GM19328 (cell line): ENCODE results near the gene HELZ.
"Not testable (repeated sequence)": the region's sequence is repeated elsewhere in the genome, so short reads cannot be mapped to it uniquely, and the experiment has no call there.

ENCODE experiments used
- ATAC-seq: cut with Tn5 transposase; IDR thresholded peaks from one replicate; pipeline ENCODE4 v1.9.1; 2021; ENCODE audit warnings: mild to moderate bottlenecking, moderate library complexity; ENCODE audit not compliant: unreplicated experiment

Gene HELZ

DNA sequence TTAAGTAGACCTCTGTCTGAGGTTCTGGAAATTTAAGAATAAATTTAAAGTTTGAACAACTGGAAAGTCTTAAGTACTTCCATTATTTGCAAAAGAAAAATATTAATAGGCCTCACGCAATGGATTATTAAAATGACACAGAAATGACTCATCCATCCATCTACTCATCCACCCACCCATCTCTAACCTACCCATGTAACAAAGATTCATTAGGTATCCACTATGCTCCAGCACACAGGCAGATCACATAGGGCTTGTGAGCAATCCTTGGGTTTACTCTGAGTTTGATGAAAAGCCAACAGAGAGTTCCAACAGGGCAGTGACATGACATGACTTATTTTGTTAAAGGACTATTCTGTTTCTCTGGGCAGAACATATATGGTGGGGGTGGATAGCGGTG lies 93.3 kb downstream of the HELZ start:
- no peak for ATAC-seq

GRCh38 chr17:67150826-67151225 lies 94.2 kb downstream of the HELZ start:
- no peak for ATAC-seq

- ATAC-seq = no peak
Measured at GRCh38 chr17:67148352-67148751, 96.6 kb downstream of the HELZ start.

DNA sequence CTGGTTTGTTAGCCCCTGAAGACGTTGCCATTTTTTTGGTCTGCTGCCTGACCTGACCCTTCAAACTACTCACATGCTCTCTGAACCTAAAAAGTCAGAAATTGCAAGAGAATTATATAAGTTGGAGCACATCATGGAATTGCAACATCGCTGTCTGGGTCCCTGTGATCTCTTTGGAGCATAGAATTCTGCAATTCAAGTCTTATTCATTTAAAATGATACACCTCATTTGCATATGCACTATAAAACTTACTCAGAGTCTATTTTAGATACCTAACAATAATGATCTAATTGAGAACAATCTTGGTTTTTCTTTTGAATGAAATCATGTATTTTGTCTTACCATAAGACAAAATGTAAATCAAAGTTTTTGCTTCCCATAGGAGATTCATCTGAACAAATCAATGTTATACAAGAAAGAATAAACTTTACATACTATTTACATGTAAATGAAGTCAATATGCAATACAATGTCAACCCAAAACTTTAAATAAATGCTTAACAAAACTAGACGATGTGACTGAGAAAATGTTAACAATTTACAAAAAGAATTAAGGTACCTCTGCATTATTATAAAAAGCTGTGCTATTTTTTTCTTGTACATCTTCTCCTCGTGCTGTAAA lies 99.7 kb downstream of the HELZ start:
- ATAC-seq = no peak

GRCh38 chr17:67143318-67143717 lies 101.7 kb downstream of the HELZ start:
- ATAC-seq = no peak

DNA sequence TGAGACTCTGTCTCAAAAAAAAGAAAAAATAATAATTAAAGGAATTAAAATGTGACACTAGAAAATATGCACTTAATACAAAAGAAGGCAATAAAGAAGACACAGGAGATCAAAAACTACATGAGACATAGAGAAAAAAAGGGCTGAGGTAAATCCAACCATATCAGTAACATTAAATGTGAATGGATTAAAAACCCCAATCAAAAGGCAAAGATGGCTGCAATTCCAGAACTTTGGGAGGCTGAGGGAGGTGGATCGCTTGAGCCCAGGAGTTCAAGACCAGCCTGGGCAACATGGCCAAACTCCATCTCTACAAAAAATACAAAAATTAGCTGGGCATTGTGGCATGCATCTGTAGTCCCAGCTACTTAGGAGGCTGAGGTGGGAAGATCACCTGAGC lies 103.0 kb downstream of the HELZ start:
- not testable (repeated sequence) for ATAC-seq

DNA sequence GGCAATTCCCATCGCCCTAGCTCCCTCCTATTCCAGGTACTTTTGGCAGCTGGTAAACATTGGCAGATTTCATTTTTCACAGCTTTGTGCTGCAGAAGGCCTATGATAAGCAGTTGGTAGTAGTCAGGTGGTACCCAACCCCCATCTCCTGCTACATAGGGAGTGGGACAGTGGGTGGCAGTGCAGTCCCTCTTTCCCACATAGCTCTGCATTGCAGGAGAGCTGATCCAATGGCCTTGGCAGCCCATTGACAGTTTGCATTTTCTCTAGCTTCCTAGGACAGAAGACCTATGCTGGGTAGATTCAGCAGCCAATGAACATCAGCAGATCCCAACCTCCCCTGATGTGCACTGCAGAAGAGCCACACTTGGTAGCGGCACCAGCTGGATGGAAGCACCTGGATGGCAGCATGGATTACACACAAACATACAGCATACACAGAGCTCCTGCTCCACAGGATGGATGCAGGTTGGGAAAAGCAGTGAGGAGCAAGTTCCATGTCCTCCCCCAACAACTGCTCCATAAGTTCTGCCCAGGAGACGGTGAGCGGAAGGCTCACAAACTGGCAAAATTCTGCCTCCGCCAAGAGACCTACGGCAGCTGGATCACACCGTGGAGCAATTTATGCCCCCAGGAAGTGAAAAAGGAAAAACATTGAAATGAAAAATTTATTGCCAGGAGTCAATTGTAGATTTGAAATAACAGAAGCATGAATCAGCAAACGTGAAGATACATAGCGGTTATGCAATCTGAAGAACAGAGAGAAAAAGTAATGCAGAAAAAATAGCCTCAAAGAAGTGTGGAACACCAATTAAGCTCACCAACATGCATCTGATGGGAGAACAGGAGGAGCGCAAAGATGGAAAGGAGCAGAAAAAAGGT lies 105.0 kb downstream of the HELZ start:
- no peak for ATAC-seq

- no peak for ATAC-seq
Measured at GRCh38 chr17:67139289-67139688, 105.7 kb downstream of the HELZ start.

DNA sequence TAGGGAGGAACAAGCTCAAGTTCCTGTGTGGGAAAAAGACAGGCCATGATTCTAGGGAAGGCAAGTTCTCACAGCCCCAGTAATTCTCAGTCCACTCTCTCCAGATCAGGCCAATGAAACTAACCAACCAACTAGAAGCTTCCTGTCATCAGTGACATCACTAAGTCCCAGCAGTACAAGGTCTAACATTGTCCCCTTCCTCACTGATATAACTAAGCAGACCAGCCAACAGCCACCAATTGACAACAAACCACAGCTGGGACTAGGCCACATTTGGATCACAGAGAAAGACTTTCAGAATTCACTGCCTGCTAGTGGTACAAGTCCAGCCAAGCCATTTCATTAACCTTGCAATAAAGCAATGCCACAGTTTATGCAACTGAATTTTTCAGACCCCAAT lies 106.6 kb downstream of the HELZ start:
- ATAC-seq = no peak

- no peak for ATAC-seq
Measured at GRCh38 chr17:67137860-67138259, 107.1 kb downstream of the HELZ start.

DNA sequence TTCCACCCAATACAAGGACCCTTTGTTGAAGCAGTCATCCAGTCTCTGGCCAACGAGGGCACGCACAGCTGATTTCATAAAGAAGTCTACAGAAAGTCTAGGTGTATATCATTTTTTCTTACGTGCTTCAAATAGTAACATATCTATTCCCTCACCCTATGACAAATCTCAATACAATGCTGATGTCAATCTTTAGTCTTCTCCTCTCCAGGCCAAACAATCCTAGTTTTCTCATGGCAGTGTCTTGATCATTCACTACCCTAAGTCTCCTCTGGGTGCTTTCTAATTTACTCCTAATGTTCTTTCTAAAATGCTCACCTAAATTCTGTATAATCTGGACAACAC lies 108.0 kb downstream of the HELZ start:
- ATAC-seq = no peak

GRCh38 chr17:67136191-67137025 lies 108.6 kb downstream of the HELZ start:
- no peak for ATAC-seq

DNA sequence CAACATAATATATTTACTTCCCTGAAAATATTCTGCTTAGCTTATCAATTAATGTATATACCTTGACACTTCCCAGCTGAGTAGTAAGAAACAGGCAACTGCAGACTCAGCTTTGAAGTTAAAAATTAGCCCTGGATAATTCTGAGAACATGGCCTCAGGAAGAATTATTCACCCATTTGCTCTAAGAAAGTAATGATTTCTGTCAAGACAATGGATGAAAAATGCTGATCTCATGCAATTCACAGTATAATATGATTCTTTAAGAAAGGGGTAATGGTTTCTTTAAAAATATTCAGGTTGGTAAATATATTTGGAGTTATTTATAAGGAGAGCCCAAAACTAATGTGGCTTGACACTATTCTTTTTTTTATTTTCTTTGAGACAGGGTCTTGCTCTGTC lies 111.8 kb downstream of the HELZ start:
- ATAC-seq = no peak

DNA sequence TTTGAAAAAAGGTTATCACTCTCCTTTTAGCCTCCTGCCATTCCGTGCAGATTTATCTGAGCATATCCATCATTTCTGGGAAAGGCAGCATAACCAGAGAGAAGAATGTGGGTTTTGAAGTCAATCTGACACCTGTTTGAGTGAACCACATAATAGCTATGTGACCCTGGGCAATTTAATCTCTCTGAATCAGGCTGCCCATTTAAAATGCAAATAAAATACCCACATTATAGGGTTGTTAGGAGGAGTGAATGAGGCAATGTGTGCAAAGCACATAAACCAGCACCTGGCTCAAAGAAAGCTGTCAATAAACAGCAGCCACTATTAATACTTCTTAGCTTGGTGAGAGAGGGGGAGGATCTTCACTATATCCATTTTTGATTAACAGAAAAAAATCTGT lies 112.6 kb downstream of the HELZ start:
- no peak for ATAC-seq

DNA sequence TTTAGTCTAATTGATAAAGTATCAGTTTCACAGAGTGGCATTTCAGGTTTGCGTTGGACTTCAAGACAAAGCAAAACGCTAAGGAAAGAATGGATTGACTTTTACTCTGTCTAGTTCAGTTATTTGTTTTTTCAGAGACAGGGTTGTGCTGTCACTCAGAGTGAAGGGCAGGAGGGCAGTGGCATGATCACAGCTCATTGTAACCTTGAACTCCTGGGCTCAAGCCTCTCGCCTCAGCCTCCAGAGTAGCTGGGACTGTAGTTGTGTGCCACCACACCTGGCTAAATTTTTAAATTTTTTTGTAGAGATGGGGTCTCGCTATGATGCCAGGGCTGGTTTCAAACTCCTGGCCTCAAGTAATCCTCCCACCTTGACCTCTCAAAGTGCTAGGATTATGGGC lies 114.2 kb downstream of the HELZ start:
- ATAC-seq = no peak

DNA sequence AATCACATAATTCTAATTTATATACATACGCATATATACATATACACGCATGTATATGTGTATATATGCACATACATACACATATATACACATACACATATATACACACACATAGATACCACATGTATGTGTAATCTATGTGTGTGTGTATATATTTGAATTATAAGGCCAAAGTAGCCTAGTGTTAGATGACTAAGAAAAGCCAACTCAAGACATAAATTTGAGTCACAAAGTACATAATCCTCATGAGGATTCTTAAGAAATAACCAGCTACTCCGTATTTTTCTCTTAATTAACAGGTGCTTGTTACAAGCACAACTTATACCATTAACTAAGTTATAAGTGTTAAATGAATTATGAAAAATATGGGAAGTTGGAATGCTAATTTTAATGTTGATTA lies 115.7 kb downstream of the HELZ start:
- ATAC-seq = no peak

DNA sequence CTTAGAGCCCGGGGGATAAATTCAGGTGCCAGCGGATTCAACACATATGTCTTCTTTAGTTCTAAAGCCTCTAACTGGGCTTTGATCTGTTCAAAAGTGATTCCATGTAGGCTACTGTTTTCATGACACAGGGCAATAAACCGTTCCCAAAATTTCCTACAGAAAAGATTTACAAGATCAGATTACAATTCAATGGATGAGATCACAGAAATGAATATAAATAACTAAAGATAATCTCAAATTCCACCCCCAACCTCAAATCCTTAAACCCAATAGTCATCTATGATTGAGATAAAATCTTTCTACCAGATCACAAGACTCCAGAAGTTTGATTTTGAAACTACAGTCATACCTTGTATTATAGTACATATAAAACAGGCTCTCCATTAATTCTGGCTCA lies 116.3 kb downstream of the HELZ start:
- ATAC-seq = no peak

DNA sequence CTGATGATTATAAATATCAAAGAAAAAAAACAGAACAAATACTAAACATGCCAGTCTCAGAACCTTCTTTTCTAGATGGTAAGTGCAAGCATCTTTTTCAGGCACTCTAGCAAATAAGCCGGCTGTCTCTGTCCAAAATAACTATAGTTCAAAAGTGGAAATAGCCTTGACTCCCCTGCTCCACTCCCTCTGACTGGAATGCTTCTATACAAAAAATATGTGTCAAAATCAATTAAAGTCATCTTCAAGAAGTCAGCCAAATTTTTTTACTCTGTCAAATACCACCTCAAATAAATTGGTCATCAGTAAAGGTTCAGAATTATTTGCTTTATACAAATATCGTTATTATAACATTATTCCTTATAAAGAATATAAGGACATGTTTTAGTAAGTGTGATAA lies 117.1 kb downstream of the HELZ start:
- ATAC-seq = no peak

DNA sequence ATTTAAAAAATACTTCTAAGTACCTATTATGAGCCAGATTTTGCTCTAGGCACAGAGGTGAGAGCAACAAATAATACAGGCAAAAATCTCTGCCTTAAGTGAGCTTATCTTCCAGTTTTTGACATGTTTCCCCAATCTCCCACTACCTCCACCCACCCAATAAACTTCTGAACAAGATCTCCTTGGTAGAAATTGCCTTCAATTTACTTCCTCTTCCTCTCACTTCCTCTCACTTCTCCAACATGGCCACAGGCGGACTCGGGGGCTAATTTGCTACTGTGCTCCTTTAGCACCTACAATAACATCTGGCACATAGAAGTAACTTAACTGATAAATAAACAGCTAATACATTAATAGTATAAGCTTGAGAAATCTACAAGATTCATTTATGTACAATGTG lies 118.0 kb downstream of the HELZ start:
- ATAC-seq = no peak

GRCh38 chr17:67126543-67126942 lies 118.5 kb downstream of the HELZ start:
- ATAC-seq = not testable (repeated sequence)

GRCh38 chr17:67125924-67126323 lies 119.1 kb downstream of the HELZ start:
- no peak for ATAC-seq

DNA sequence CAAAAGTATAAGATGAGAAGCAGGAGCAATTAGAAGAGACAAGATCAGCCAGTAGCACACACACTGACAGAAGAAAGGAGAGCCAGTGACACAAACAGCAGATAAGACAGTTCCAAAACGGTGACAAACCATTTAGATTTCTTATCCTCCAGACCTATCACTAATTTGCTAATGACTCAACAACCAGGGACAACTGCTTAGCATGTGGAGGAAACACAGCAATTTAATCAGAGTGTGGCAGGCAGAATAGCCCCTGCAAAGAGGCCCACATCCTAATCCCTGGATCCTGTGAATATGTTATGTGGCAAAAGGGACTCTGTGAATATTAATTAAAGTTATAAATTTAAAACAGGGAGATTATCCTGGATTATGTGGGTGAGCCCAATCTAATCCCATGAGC lies 119.6 kb downstream of the HELZ start:
- no peak for ATAC-seq
